ENCODE results near the gene EEF2KMT.

- TF ChIP-seq POLR2A (IDR thresholded peaks at IDR 0.05), result no peak
- TF ChIP-seq CTCF (IDR thresholded peaks at IDR 0.05), result no peak
These were observed 32.3 kb downstream of the EEF2KMT start for GRCh38 chr16:5065326-5065725.
